Colonic mucosa (tissue), 4 donors: ENCODE data around the gene FOXP4. TPM values are rescaled to one million over a fixed set of nuclear protein-coding genes. Genes with fewer than 3 reads are reported as not detected.

ENCODE experiments used
- DNase-seq: peaks from one replicate; pipeline ENCODE4 v3.0.0-alpha.2; 2020
- H3K27ac ChIP-seq: fragments of 200-600 bp; one replicate; pipeline ENCODE4 v1.8.0; 2021
- H3K27me3 ChIP-seq: fragments of 200-600 bp; one replicate; pipeline ENCODE4 v1.8.0; 2021
- H3K36me3 ChIP-seq: fragments of 200-600 bp; one replicate; pipeline ENCODE4 v1.8.0; 2021
- H3K4me1 ChIP-seq: fragments of 200-600 bp; one replicate; pipeline ENCODE4 v1.8.0; 2021; ENCODE audit warnings: mild to moderate bottlenecking
- H3K4me3 ChIP-seq: fragments of 200-600 bp; one replicate; pipeline ENCODE4 v1.8.0; 2021
- H3K9ac ChIP-seq, 2 donors: one replicate each; pipeline ENCODE4 v1.7.0; 2013; ENCODE audit warnings: control low read depth in 2 of 2, low read depth in 2 of 2, low read length in 2 of 2
- H3K9me3 ChIP-seq: fragments of 200-600 bp; one replicate; pipeline ENCODE4 v1.8.0; 2021
- CTCF ChIP-seq: fragments of 200-600 bp; IDR thresholded peaks from one replicate; pipeline ENCODE4 v1.8.0; 2022; ENCODE audit warnings: antibody characterized with exemption, mild to moderate bottlenecking
- intact Hi-C: fragments of 100-400 bp; cut with DNase I; formaldehyde crosslinking; loops from one replicate; pipeline ENCODE4 v1.14.1; 2022
- total RNA-seq, 2 donors: library from RNA; stranded (reverse); fragmentation: NEBNext Ultra II Directional in 1 of 2; extraction: Animal tissue kit (Norgen Biotek cat#: 25700) in 1 of 2; gene quantifications; one replicate each; pipeline ENCODE4 v1.2.1, GENCODE V29; 2021
- donor health status: healthy.
- donor health status: DM: no; HTN: no; CAD: no.
- donor health status: DM: no; HTN: no; CAD: no.

Gene FOXP4
- total RNA-seq, 2 donors from 2014 or later = 33.6 to 50.4 TPM

GRCh38 chr6:41593839-41594238 lies 47.7 kb downstream of the FOXP4 start:
- intact Hi-C loops = loop anchor here (2.0 to 5.0 kb wide), 2 partner anchors 132 to 169 kb away; no protein-coding TSS in a partner anchor
- no peak for TF ChIP-seq CTCF
- Histone ChIP-seq H3K9me3 (no peaks in the 10 kb centered on the region), H3K4me1 (no peaks in the 10 kb centered on the region), H3K36me3 (no peaks in the 10 kb centered on the region), H3K27me3 (no peaks in the 10 kb centered on the region), H3K4me3 (no peak overlapping the region), H3K9ac (no peak overlapping the region), H3K27ac (no peak overlapping the region)
- DNase-seq = no peak

- H3K4me1 ChIP-seq = no peaks in the 10 kb centered on the region
- intact Hi-C loops = loop anchor here (5.0 kb wide), 1 partner anchor 132 kb away; no protein-coding TSS in a partner anchor
- no peaks in the 10 kb centered on the region for H3K9me3 ChIP-seq
- H3K9ac ChIP-seq = no peak overlapping the region
- no peaks in the 10 kb centered on the region for H3K36me3 ChIP-seq
- no peak overlapping the region for H3K4me3 ChIP-seq
- no peak for DNase-seq
- H3K27ac ChIP-seq = no peak overlapping the region
- no peak for TF ChIP-seq CTCF
- H3K27me3 ChIP-seq = no peaks in the 10 kb centered on the region
These were observed 48.1 kb downstream of the FOXP4 start for GRCh38 chr6:41594326-41594725.

GRCh38 chr6:41594766-41595165 lies 48.6 kb downstream of the FOXP4 start:
- Histone ChIP-seq H3K27me3 (no peaks in the 10 kb centered on the region), H3K4me1 (no peaks in the 10 kb centered on the region), H3K9ac (no peak overlapping the region), H3K27ac (no peak overlapping the region), H3K36me3 (no peaks in the 10 kb centered on the region), H3K4me3 (no peak overlapping the region), H3K9me3 (no peaks in the 10 kb centered on the region)
- no peak for TF ChIP-seq CTCF
- intact Hi-C loops = loop anchor here (5.0 kb wide), 1 partner anchor 132 kb away; no protein-coding TSS in a partner anchor
- no peak for DNase-seq

GRCh38 chr6:41595166-41595565 lies 49.0 kb downstream of the FOXP4 start:
- intact Hi-C loops = no loop called here
- Histone ChIP-seq H3K27me3 (no peaks in the 10 kb centered on the region), H3K9ac (no peak overlapping the region)

GRCh38 chr6:41596096-41596685 lies 50.0 kb downstream of the FOXP4 start:
- no peaks in the 10 kb centered on the region for H3K27me3 ChIP-seq
- H3K4me3 ChIP-seq = no peak overlapping the region
- no peaks in the 10 kb centered on the region for H3K4me1 ChIP-seq
- no peak for TF ChIP-seq CTCF
- no peaks in the 10 kb centered on the region for H3K36me3 ChIP-seq
- intact Hi-C loops = no loop called here
- H3K9me3 ChIP-seq = no peaks in the 10 kb centered on the region
- no peak for DNase-seq
- no peak overlapping the region for H3K27ac ChIP-seq
- no peak overlapping the region for H3K9ac ChIP-seq

More at GRCh38 chr6:41595166-41595565, 49.0 kb downstream of the FOXP4 start:
- no peaks in the 10 kb centered on the region for H3K9me3 ChIP-seq
- no peaks in the 10 kb centered on the region for H3K4me1 ChIP-seq
- no peak for DNase-seq
- TF ChIP-seq CTCF = no peak
- no peaks in the 10 kb centered on the region for H3K36me3 ChIP-seq
- no peak overlapping the region for H3K27ac ChIP-seq
- no peak overlapping the region for H3K4me3 ChIP-seq
